ENCODE data around the gene GALP. TPM values are rescaled to one million over a fixed set of nuclear protein-coding genes. Genes with fewer than 3 reads are reported as not detected.

The GALP gene
- total and polyA plus RNA-seq, 2 experiments from 2014 or later = not detected

GRCh38 chr19:56177564-56178243, 1.9 kb downstream of the GALP start:
- DNase-seq (ENCODE audit: low spot score) = no peak
- no peaks in the 10 kb centered on the region for H3K36me3 ChIP-seq (ENCODE audit: insufficient read depth)
- Mint-ChIP-seq H3K36me3 (ENCODE audit: low read depth) (no peaks in the 10 kb centered on the region; the same call in 2 of the 3 replicates), H3K27ac (no peak overlapping the region), H3K27me3 (ENCODE audit: insufficient read depth, low read depth, poor library complexity) (peaks cover 7% of the 10 kb centered on the region), H3K4me3 (no peak overlapping the region), H3K4me1 (peaks cover 7% of the 10 kb centered on the region), H3K9me3 (no peaks in the 10 kb centered on the region; the same call in 2 of the 3 replicates)
- H3K27ac ChIP-seq (ENCODE audit: low read depth) = no peak overlapping the region
- no peaks in the 10 kb centered on the region for H3F3A ChIP-seq (replicated peaks; ENCODE audit: low read depth)
- no peaks in the 10 kb centered on the region for H3K27me3 ChIP-seq (ENCODE audit: insufficient read depth)
- no peak for ATAC-seq
- H3K4me2 ChIP-seq = no peak overlapping the region
- no peaks in the 10 kb centered on the region for H3K79me2 ChIP-seq (replicated peaks; ENCODE audit: insufficient read depth)
- no peaks in the 10 kb centered on the region for H3K4me1 ChIP-seq (ENCODE audit: insufficient read depth)
- no peaks in the 10 kb centered on the region for H3K9me2 ChIP-seq (ENCODE audit: insufficient read depth)
- TF ChIP-seq EZH2 (IDR thresholded peaks at IDR 0.05; ENCODE audit: low read depth, unreplicated experiment) = no peak
- no peak for TF ChIP-seq CREB1 (CRISPR knock-in tag; IDR thresholded peaks at IDR 0.05; ENCODE audit: low read depth)
- no peak for TF ChIP-seq CTCF (conservative IDR thresholded peaks at IDR 0.05; ENCODE audit: low read depth in 2 of 2)
- TF ChIP-seq ZNF114 (CRISPR knock-in tag; IDR thresholded peaks at IDR 0.05) = no peak
- TF ChIP-seq STAT1 (IDR thresholded peaks at IDR 0.05; ENCODE audit: unreplicated experiment) = no peak
- no peak for TF ChIP-seq NANOG (IDR thresholded peaks at IDR 0.05; ENCODE audit: borderline replicate concordance)
- no peak for TF ChIP-seq REST (IDR thresholded peaks at IDR 0.05; ENCODE audit: unreplicated experiment)
- no peak for TF ChIP-seq JUNB (IDR thresholded peaks at IDR 0.05; ENCODE audit: unreplicated experiment)
- TF ChIP-seq ETS1 (IDR thresholded peaks at IDR 0.05) = no peak
- no peak for TF ChIP-seq EZH2phosphoT487 (IDR thresholded peaks at IDR 0.05; ENCODE audit: unreplicated experiment)
- no peak for TF ChIP-seq ZNF331 (CRISPR knock-in tag; IDR thresholded peaks at IDR 0.05; ENCODE audit: low read depth)
- H2AFZ ChIP-seq = no peak overlapping the region
- no peak overlapping the region for H3K4me3 ChIP-seq
- no peaks in the 10 kb centered on the region for H4K20me1 ChIP-seq (replicated peaks; ENCODE audit: insufficient read depth)
